AML-193 (cell line): ENCODE data around the gene TADA3.

ENCODE experiments used
- DNase-seq, 2 experiments: peaks; one replicate each; lab custom pipeline; 2025; lab: John Stamatoyannopoulos, UW

Gene TADA3

GRCh38 chr3:9809615-9810432 lies 17.6 kb upstream of the TADA3 start, which contains the start of gene TTLL3:
TTLL3 (plus strand) TSS chr3:9810262; CDS start chr3:9810662, 400 bp downstream.
- peak; percentile 60 to 67 for DNase-seq

GRCh38 chr3:9809239-9809614 lies 17.0 kb upstream of the TADA3 start:
- DNase-seq, result no peak

- DNase-seq, result peak; percentile 53 to 70
Observed at GRCh38 chr3:9808345-9809037, 16.2 kb upstream of the TADA3 start.

- DNase-seq, result no peak
Observed at GRCh38 chr3:9807981-9808344, 15.7 kb upstream of the TADA3 start.

GRCh38 chr3:9806688-9807589 lies 14.7 kb upstream of the TADA3 start:
- no peak for DNase-seq

- DNase-seq, result no peak
Observed at GRCh38 chr3:9806137-9806536, 13.9 kb upstream of the TADA3 start.

GRCh38 chr3:9804996-9805395 lies 12.7 kb upstream of the TADA3 start:
- no peak for DNase-seq

- DNase-seq, result no peak
Observed at GRCh38 chr3:9803494-9803893, 11.2 kb upstream of the TADA3 start.

GRCh38 chr3:9800529-9800928 lies 8.3 kb upstream of the TADA3 start:
- peak in 1 of 2 experiments; percentile 21 for DNase-seq

- DNase-seq, result no peak
Observed at GRCh38 chr3:9797196-9797945, 5.1 kb upstream of the TADA3 start.

- peak in 1 of 2 experiments; percentile 11 for DNase-seq
Observed at GRCh38 chr3:9795207-9795606, 2.9 kb upstream of the TADA3 start.

GRCh38 chr3:9794400-9794799 lies 2.1 kb upstream of the TADA3 start:
- no peak for DNase-seq

GRCh38 chr3:9793161-9793781 lies 998 bp upstream of the TADA3 start:
- DNase-seq, result peak; percentile 64 to 70

- peak in 1 of 2 experiments; percentile 54 for DNase-seq
Observed at GRCh38 chr3:9791790-9792404, 376 bp downstream of the TADA3 start.

GRCh38 chr3:9791127-9791526 lies 1.1 kb downstream of the TADA3 start:
- no peak for DNase-seq

GRCh38 chr3:9787714-9788113 lies 4.6 kb downstream of the TADA3 start:
- DNase-seq, result no peak

- peak in 1 of 2 experiments; percentile 31 for DNase-seq
Observed at GRCh38 chr3:9786825-9787669, 5.2 kb downstream of the TADA3 start.

- no peak for DNase-seq
Observed at GRCh38 chr3:9786209-9786739, 6.0 kb downstream of the TADA3 start.

GRCh38 chr3:9785602-9786001 lies 6.7 kb downstream of the TADA3 start:
- DNase-seq, result no peak
